GM19468 (cell line): ENCODE results near the gene CORO6.
"Not testable (repeated sequence)": the region's sequence is repeated elsewhere in the genome, so short reads cannot be mapped to it uniquely, and the experiment has no call there.

Source experiments
- ATAC-seq: cut with Tn5 transposase; IDR thresholded peaks from one replicate; pipeline ENCODE4 v1.9.1; 2021; ENCODE audit warnings: mild to moderate bottlenecking, moderate library complexity, moderate number of reproducible peaks; ENCODE audit not compliant: unreplicated experiment; ENCODE audit errors: extremely low read depth

CORO6 gene

DNA sequence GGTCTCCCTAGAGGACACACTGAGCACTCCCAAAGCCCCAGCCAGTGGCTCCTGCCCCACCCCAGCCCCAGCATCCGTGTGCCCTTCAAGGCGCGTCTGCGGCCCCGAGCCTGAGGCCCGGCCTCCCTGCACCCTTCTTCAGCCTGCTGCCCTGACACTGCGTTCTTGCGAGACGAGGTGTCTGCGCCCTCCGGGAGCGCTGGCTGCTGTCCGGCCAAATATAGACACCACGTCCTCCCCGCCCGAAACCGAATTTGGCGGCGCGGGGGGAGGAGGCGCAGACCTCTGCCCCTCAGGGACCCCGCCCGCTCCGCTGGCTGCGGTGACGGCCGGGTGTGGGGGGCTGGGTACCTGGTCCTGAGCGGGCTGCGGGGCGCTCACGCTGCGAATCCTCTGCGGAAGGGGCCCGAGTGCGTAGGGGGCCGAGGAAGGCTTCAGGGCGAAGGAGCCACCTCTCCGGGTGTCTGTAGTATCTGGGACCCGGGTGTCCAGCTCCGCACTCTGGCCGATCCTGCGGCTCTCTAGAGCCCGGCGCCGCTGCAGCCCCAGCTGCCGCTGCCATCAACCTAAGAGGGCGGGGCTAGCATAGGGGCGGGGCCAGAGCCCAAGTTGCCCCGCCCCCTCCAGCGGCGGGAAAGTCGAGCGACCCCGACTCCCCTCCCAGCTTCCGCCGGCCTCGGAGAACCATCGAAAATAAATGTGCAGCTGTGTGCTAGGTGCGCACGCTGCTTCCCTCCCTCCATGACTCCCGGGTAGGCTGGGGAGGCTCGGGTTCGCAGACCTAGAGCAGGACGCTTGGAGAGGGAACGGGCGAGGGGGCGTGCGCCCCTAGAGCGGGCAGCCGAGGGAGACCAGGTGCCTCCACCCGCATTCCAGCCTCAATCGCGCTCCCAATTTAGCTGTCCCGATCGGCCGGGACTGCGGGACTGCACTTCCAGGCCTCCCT is at the start of gene CORO6:
Gene CORO6, minus strand, starts transcription at position 576 of the 946 bp plus-strand sequence. CDS start 1,491 bp downstream, outside the sequence.
- no peak for ATAC-seq

DNA sequence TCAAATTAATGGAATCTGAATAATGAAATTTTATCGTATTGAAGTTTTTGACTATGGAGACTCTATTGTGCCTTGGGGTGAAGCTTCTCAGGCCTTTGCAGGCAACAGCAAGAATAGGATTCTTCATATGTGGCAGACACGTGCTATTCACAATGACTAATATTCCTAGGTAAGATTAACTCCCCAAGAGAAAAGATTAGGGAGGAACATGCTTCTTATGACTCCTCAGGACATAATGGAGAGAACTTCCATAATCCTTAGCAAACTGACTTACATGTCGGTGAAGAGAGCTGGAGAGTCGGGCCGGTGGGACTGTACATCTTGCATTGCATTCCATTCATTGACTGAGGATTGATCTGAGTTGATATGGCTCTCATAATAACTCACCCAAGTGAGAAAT is 48.9 kb upstream of the CORO6 start:
- ATAC-seq, result no peak

DNA sequence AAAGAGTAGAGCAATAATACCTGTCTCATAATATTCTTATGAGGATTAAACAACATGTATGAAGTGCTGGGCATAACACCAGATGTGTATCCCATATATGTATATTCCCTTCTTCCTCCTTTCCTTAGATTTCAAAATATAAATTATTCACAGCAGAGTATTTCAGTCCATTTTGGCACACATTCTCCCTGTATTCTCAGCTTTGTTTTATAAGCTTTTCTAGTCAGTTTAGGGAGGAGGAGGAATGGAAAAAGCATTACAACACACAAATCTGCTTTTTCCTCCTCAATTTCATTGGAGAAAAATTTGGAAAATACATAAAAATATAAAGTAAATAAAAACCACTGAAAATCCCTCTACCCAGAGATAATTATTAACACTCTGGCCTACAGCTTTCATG is 46.6 kb upstream of the CORO6 start:
- ATAC-seq, result no peak

DNA sequence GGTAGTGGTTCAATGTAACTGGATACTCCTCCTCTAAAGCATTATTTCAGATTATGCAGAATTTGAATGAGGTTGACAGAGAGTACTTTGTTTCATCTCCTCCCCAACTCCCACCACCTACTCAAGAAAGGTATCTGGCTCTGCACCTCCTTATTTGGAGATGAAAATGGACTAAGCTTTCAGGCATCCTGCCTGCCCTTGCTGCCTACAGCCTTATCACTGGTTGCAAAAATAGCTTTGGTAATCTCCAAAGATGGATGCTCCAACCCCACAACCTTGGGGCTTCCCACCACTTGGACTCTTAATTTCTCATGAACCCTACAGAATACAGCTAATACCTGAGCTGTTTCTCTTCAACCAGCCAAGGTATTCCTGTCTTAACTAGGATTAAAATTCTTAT is 45.3 kb upstream of the CORO6 start:
- no peak for ATAC-seq

DNA sequence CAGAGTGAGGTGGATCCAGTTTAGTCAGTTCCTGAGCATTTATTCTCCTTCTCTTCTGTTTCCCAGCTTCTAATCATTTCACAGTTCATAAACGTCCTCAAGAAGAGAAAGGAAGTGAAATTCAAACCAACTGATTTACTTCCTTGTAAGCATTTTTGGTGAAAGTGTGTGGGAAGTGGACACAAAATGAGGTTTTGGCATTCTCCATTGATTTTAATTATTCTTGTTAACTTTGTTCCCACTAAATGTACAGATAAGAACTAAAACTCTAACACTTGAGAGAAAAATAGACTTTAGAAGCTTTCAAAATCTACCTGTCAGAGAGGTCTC is 42.7 kb upstream of the CORO6 start:
- no peak for ATAC-seq

DNA sequence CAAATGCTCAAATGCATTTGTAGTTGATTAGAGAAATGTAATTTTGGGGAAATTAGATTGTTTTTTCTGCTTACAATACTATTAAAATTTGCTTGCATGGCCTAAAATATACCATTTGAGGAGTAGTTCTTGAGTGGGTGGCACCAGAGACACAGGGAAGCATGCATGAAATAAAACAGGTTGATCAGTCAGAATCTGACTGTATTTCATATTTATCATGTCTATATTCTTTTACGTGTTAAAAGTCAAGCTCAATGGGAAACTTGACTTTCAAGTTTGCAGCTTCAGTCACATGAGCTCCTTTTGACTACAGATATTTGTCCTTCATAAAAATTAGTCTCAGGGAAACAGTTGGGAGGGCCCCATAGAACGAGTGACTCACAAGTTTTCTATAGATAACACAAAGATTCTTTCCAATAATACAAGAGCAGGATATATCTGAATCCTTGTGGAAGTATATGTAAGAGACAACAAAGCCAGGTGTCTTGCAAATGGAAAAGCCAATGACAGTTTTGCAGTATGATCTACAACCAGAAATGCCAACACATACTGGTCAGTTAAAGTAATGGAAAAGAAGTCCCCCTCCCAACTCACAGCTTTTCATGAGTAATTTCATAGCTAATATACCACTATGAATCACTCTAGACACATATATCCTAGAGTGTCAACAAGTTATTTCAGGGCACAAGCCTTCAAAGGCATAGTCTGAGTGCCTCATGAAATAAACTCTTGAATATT is 42.2 kb upstream of the CORO6 start:
- ATAC-seq, result no peak

DNA sequence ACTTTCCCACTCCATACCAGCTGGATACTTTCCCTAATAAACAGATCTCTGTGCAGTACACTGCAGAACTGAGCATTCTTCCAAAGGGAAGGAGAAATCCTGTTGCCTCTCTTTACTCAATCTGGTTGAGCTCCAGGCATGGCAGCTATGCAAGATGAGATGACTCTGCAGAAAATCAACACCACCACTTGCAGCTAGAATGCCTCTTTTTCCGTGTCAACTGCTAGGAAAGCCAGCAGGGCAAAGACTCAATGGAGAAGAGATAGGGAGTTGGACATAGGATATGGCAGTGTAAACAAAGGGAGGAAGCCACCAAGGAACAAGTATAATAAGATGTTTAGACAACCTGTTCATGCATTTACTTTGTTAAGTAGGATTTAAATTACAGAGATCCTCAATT is 40.4 kb upstream of the CORO6 start:
- ATAC-seq, result no peak

DNA sequence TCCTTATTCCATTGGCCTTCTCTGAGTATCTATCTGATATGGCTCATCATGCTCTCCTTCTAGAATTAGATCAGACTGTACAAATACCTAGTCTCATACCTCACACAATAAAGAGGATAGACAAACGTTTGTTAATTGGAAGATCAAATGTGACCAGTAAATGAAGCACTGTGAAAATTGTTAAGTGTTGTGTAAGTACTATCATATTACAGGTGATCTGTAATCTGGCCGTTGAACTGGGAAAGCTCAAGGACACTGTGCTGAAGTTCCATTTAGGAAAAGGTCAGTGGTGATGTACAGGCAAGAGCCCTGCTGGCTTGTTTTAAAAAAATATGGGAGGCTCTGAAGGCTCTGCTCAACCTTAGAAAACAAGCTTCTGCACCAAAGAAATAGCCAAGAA is 38.5 kb upstream of the CORO6 start:
- no peak for ATAC-seq

DNA sequence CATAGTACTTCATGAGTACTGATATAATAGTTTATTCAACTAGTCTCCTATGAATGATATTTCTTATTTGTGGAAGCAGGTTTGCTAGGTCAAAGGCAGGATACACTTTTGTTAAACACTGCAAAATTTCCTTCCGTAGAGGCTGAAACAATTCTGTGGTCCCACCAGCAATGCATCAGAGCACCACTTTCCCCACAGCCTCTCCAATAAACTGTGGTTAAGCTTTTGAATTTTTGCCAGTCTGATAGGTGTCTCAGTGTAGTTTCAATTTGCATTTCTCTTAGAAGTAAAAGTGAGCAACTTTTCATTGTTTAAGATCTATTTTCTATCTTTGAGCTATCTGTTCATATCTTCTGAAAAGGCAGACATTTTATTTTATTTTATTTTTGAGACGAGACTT is 36.4 kb upstream of the CORO6 start:
- ATAC-seq, result no peak

DNA sequence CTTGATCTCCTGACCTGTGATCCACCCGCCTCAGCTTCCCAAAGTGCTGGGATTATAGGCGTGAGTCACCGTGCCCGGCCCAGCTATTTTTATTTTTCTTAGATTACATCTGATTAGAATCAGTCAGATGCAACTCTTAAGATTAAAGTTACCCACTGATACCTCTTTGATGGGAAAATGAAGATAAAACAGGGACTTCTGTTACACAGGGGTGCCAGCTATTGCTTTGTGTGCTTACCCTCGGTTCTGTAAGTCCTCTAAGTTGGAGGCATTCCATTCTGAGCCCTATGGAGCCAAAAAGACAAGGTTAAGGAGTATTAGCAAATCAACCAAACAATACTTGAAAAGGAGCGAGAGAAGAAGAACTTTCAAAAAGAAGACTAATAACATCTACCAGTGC is 32.6 kb upstream of the CORO6 start:
- no peak for ATAC-seq

DNA sequence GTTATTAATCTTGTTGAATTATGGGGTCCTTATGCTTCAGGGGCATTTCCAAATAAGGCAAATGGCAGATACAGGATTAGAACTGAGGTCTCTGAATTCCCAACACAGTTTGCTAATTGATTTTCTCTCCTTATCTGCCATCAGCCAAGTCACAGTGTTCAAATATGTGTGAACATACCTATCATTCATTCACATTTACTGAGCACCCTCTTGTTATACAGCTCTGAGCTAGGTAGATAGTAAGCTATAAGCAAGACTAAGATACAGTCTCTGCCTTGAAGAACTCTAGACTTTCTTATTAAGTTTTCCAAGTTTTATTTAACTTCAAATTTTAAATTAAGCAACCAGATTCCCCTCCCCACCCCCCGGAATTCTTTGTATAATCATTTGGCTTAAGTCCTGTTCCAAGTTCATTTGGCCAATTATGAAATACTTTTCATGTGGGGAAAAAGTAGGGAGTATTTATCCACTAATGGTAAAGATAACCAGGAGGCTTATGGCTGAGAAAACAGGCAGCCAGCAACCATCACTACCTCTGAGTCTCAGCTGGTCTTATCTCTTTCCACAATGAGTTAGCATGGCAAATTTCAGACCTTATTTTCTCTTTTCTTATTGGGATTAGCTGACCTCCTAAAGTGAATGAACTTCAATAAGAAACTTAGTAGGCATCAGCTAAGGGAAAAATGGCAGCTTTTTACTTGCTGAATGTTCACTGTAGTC is 31.4 kb upstream of the CORO6 start:
- ATAC-seq, result no peak

DNA sequence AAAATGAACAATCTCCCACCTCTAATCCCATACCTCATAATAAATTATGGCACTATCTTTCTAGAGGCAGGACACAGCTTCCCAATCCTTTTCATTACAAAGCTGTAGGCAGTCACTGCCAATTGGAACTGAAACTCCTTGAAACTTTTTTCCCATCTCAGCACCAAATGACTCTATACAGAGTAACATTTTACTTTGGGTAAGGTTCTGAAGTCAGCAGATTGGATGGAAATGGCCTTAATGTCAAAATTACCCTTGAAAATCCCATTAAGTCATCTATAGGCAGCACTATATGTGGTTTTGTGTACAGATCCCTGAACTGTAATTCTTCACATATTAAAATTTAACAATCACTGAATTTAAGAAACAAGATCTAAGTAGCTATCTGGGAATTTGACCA is 30.3 kb upstream of the CORO6 start:
- ATAC-seq, result no peak

DNA sequence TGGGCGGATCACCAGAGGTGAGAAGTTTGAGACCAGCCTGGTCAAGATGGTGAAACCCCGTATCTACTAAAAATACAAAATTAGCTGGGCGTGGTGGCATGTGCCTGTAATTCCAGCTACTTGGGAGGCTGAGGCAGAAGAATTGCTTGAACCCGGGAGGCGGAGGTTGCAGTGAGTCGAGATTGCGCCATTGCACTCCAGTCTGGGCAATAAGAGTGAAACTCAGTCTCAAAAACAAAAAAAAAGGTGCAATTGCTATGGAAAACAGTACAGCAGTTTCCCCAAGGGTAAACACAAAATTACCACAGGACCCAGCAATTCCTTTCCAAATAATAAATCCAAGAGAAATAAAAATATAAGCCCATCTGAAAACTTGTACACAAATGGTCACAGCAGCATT is 29.2 kb upstream of the CORO6 start:
- not testable (repeated sequence) for ATAC-seq

DNA sequence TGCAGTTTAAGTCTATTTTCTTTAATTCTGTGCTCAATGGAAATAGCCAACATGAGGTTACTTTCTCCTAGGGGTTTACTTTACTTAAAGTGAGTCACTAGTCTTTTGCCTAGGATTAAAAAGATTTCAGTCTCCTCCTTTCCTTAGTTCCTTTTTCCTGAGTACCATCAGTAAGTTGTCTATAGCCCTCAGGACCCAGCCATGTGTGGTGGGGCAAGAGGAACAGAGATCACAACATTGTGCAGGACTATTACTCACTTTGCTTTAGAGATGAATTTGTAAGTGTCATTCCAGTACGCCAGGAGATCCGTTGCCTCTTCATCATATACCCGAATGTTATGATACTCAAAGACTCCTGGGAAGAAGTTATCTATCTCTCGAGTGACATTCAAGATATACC is 27.7 kb upstream of the CORO6 start:
- ATAC-seq, result no peak

DNA sequence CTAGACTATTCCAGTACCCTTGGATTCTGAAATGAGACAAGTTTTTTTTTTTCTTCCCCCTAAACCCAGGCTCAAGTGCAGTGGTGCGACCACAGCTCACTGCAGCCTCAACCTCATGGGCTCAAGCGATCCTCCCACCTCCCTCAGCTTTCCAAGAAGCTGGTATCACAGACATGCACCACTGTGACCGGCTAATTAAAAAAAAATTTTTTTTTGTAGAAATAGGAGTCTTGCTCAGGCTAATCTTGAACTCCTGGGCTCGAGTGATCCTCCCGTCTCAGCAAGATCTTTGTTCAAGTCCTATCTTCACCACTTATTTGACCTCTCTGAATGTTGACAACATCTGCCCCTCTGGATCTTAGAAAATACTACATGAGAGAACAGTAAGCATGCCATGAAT is 26.6 kb upstream of the CORO6 start:
- ATAC-seq, result no peak

DNA sequence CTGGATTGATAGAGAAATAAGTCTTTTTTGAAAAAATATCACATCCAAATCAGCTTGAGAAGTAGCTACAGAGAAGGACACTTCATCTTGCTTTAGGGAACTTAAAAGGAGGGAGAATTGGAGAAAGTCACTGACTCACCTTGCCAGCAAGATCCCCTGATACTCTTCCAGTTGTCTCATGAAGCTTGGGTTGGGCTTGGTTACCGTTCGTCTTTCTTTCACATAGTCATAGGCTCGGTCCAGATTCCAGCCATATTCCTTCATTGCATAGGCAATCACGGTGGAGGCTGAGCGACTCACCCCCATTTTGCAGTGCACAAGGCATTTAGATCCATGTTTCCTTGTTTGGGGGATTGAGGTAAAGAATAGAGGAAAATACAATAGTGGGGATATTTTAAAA is 25.3 kb upstream of the CORO6 start:
- ATAC-seq, result no peak

DNA sequence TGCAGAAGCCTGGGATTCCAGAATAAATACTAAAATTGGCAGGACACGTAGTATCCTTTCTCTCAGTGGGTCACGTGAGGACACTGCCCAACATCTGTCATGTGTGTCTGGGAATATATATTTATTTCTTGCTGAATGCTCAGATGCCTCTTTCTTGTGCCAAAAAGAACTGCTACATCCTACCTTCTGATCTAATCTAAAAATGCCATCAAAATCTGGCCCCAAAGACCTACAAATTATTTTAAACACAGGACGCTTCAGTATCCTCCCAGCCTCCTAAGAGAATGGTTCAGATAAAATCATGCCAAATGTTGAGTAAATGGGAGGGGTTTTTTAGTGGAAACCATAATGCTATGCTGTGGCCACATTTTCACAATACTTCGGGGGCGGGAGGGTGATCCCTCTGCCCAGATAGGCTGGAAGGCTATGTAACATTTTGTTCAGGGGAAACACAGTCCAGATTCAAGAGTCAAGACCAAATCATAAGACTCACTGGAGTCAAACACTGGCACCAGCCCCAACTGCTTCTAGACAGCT is 22.9 kb upstream of the CORO6 start:
- ATAC-seq, result no peak

DNA sequence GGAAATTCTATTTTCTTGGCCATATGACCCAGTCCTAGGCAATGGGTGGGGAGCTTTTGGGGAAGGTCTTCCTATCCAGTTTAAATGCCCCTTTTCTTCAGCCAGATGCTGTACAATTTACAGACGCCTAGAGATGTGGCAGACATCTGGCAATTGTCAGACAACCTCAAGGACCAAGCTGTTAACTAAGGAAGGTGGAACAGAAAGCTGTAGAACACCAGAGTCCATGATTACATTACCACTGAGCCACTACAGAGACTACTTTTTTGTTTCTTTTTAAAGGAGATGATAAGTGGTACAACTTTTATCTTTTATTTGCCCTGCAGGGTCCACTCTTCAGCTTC is 21.1 kb upstream of the CORO6 start:
- ATAC-seq, result no peak

DNA sequence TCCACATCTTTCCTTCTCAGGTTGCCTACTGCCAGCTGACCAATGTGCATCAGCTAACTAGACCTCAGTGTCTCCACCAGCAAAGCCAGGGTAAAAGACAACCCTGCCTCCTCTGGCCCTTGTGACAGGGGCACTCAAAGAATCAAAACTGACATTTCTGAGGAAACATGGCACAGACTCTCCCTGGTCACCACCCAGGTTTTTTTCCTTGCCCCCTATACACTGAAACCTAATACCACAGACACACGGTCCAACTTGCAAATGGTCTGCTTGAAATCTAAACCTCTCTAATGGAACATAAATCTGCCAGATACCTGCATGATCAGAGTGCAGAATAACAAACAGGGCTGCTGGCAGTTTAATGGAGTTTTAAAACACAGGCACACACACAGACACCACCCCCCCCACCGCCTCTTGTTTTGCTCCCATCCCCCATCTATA is 19.5 kb upstream of the CORO6 start:
- ATAC-seq, result no peak

DNA sequence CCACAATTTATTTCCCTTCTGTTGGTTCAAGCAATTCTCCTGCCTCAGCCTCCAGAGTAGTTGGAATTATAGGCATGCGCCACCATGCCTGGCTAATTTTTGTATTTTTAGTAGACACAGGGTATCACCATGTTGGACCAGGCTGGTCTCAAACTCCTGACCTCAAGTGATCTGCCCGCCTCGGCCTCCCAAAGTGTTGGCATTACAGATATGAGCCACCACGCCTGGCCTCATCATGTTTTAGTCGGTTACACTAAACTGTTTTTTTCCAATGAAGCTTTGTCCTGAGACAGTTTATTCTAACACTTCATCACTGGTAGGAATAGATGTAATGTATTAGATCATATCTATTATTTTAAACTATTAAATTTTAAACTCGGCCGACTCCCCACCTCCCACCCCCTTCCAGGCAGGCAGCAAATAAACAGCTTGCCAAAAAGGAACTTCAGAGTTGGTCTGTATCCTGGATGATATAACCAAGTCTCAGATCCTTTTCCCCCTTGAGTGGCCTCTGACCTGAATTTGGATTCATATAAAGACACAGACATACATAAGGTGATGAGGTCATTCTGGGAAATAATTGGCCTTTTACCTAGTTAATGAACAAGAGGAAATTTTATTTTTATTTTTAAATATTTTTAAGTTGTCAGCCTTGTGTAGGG is 18.4 kb upstream of the CORO6 start:
- no peak for ATAC-seq
